Ecto neural progenitor cell (in vitro differentiated cells): ENCODE results near the gene RABL3.
"Not testable (repeated sequence)": the region's sequence is repeated elsewhere in the genome, so short reads cannot be mapped to it uniquely, and the experiment has no call there.

ENCODE experiments used
- DNase-seq: peaks from one replicate; pipeline ENCODE4 v3.0.0-alpha.2; 2018; ENCODE audit warnings: low spot score

RABL3 gene

DNA sequence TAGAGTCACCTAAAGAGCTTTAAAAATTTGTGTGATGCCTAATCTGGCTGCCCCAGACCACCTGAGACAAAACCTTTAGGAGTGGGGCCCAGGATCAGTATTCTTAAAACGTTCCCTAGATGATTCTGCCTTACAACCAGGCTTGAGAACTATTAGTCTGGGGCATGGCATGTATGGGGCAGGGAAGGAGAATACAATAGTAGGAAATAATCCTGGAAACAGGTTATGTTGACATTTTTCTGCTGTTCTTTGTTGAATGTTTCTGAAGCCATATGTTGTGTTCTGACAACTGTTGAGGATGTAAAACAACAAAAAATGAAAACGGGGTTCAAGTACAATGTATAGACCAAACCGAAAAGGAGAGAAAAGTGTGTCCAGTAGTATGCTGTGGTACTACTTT, 3.1 kb upstream of the RABL3 start:
- DNase-seq = no peak

GRCh38 chr3:120743556-120744195, 1.4 kb upstream of the RABL3 start:
- DNase-seq = no peak

- no peak for DNase-seq
Observed at GRCh38 chr3:120742849-120743365, 591 bp upstream of the RABL3 start.

- DNase-seq = no peak
Observed at GRCh38 chr3:120741837-120742197, 499 bp downstream of the RABL3 start.

GRCh38 chr3:120741320-120741719, 996 bp downstream of the RABL3 start:
- DNase-seq = no peak

GRCh38 chr3:120738006-120738405, 4.3 kb downstream of the RABL3 start:
- not testable (repeated sequence) for DNase-seq

DNA sequence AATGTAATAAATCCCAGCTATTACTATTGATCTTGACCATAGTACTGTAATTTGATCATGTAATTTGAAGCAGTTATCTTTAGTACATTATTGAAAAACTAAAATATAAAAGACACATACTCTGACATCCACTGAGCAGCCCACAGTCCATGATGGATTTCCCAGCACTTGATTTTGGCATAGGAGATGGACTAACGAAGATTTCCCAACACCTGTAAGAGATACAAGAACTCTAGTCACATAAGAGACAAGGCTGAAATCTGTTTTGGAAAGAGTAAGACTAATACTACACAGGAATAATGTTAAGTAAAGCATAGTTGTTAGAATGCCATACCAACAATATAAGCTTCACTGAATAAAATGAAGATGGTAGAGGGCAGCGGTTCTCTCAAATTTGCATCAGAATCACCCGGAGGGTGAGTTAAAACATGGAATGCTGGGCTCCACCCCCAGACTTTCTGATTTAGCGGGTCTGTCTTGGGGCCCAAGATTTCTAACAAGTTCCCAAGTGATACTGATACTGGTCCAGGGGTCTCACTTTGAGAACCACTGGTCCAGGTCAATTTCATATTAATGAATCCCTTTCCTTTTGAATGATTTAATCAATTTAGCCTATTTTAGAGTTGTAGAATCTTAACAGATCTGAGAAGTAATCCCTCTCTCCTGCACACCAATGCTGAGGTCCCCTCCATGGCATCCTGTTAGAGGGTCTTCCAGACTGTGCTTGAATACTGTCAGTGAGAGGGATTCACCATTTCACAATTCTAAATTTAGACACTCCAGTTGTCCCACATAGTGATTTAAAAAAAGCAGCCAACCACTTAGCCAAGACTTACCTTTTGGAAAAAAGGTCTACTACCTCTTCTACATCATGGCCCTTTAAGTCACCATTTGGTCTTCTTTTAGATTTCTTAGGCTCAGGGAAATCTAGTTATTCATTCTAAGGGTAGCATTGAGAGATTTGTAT, 11.5 kb downstream of the RABL3 start:
- DNase-seq = no peak

DNA sequence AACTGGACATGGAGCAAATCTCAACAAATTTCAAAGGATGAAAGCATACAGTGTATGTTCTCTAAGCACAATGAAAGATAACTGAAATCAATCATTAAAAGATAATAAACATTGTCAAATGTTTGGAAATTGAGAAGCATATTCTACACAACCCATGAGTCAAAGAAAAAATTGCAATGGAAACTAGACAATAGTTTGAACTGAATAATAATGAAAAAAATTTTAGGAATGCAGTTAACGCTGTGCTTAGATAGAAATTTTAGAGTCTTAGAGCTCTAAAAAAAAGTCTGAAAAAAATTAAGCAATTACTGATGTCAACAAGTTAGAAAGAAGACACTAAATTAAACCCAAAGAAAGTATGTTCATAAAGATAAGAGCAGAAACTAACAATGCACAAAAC, 15.5 kb downstream of the RABL3 start:
- no peak for DNase-seq

- not testable (repeated sequence) for DNase-seq
Observed at GRCh38 chr3:120719167-120719834, 23.0 kb downstream of the RABL3 start.

DNA sequence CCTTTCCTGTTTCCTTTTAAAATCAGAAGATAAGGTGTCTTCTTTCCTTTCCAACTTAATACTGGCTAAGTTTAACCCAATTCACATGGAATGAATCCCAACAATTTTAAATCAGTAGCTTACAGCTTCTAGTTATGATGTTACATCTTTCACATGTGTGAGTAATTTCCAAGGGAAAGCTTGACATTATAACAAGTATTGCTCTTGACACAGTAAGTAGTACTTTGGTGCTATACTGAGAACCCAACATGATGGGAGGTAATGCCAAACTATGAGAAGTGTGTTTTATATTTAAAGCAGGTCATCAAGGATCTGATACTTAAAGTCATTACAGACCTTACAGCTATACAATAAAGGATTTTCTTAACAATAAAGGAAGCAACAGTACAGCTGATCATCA, 29.1 kb downstream of the RABL3 start:
- no peak for DNase-seq

GRCh38 chr3:120710369-120710768, 31.9 kb downstream of the RABL3 start:
- no peak for DNase-seq

GRCh38 chr3:120708408-120708807, 33.9 kb downstream of the RABL3 start:
- no peak for DNase-seq

- DNase-seq = no peak
Observed at GRCh38 chr3:120706950-120707349, 35.4 kb downstream of the RABL3 start.

DNA sequence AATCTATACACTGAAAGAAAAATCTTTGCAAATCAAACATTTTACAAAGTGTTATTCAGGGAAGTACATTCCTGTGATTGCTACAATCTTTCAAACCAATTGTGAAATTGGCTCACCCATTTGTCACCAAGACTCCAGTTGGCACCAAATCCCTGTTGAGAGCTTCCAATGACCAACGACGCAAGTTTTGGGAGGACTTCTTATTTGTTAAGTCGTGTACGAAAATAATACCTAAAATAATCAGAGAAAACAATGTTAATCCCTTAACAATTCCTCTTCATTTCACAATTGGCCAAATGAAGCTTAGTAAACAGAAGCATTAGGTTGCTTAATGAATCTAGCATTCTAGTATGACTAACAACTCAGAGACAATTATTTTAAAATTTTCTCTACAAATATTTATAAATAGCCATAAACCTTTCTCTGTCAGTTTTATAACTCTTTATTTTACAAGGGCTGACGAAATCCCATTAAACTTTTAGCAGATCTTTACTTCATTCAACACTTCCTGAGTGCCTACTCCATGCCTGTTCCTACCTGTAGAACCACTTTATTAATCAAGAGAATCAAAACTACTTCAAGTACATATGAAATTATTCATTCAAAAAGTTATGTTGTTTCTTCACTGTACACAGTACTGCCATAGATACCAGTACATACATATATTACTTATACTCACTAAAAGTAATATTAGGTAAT, 36.3 kb downstream of the RABL3 start:
- DNase-seq = no peak

DNA sequence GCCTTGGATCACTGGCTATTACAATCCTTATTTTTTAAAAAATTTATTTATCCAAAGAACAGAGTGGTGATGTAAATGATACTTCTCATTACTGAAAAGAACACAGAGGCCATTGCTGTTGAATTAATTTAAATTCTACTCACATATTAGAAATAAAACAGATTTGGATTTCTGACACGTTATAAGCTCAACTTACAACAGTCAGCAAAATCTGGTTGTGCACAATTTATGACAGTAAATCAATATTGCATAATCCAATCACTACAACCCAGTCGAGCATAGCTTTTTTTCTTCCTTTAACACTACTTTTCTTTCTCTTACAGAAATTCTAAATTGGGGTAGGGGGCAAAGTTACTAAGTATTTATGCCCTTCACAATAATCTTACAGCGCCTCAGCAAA, 43.0 kb downstream of the RABL3 start:
- no peak for DNase-seq

- DNase-seq = no peak
Observed at GRCh38 chr3:120693439-120694171, 48.7 kb downstream of the RABL3 start.

DNA sequence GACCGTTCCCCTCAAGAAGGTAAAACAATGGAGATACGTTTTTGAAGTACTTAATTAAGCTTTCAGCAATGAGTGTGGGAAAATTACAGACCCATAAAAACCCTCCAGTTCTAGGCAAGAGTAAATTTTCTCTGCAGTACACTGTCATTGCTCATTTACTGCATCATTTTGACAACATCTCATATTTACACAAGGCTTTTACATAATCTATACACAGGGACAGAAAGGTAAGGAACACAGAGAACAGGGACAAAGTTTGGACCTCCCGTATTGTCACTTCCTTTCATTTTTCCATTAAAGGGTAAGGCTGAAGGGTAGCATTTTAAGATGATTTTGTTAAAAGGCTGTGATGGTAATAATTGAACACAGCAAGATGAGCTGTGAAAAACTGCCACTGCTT, 52.9 kb downstream of the RABL3 start:
- no peak for DNase-seq

- no peak for DNase-seq
Observed at GRCh38 chr3:120688121-120688520, 54.2 kb downstream of the RABL3 start.

DNA sequence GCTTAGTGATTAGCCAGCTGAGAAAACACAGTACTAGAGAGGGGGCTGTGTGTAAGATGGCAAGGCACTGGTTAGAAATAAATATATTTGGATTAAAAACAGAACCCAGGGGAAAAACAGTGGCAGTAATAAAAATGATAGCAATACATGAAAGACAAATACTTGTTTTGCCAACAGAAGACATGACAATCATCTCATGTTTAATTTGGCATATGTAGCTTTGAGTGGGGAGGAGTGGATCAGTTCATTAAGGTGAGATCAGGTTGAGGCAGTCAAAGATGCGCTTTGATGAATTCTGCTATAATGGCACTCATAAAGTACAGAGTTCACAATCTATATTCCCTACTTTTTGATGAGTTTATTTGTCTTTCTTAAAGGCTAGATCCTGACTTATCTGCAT, 56.9 kb downstream of the RABL3 start:
- no peak for DNase-seq

- no peak for DNase-seq
Observed at GRCh38 chr3:120684896-120685295, 57.4 kb downstream of the RABL3 start.

- no peak for DNase-seq
Observed at GRCh38 chr3:120683671-120684301, 58.5 kb downstream of the RABL3 start.
